GM12801 (cell line): ENCODE results near the gene LYZL2.

ENCODE experiments used
- CTCF ChIP-seq: IDR thresholded peaks from one replicate; pipeline ENCODE4 v1.5.1; 2011; ENCODE audit warnings: control low read depth; ENCODE audit not compliant: insufficient read length; ENCODE audit errors: extremely low read depth

The LYZL2 gene

DNA sequence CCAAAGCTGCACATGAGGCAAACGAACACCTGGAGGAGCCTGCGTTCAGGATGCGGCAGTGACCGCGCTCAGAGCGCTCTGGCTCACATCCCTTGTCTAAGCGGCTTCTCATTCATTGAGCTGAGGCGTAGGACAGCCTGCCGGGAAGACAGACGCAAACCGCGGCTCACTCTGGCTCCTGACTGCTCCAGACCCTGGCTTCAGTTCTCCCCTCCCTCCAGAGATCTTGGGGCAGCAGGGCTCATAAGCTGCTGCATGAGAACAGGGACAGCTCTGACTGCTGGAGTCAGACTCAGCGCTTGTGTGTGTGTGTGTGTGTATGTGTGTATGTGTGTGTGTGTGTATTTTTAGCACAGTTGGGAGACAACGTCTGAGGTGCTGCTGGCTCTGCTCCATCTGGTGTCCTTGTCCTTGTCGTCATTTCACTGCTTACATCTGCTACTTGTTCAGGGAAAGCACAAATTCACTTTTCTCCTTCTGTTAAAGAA, 15.8 kb upstream of the LYZL2 start:
- TF ChIP-seq CTCF: no peak

DNA sequence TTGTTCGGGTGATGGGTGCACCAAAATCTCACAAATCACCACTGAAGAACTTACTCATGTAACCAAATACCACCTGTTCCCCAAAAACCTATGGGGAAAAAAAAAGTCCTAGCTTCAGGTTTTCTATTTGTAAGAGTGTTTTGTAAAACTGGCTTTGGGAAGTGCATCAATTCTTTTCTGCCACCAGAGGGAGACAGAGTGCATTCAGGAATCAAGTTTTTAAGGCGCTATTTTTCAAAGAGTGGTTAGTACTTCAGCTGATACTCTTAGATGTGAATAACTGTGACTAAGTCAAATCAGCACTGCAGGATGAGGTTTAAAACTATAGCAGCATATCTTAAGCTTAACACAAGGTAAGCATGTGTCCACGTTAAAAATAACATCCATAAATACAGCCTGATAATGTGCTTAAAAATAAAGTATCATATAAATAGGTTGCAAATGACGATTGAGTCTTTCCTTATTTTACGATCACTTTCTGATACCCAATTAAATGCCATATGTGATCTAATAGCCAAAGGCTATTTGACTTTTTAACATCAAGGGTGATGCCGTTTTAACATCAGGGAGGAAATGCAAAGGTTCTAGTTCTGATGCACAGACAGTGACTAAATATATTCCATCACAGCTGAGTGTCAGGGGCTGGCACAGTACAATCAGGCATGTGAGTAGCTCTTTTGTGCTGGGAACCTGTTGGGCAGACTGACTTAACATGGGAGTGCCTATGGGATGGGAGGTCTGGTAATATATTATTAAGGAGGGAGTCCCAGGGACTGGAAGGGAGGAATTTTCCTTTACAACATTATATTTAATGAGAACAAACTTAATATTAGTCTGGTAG, 10.6 kb upstream of the LYZL2 start:
- no peak for TF ChIP-seq CTCF

DNA sequence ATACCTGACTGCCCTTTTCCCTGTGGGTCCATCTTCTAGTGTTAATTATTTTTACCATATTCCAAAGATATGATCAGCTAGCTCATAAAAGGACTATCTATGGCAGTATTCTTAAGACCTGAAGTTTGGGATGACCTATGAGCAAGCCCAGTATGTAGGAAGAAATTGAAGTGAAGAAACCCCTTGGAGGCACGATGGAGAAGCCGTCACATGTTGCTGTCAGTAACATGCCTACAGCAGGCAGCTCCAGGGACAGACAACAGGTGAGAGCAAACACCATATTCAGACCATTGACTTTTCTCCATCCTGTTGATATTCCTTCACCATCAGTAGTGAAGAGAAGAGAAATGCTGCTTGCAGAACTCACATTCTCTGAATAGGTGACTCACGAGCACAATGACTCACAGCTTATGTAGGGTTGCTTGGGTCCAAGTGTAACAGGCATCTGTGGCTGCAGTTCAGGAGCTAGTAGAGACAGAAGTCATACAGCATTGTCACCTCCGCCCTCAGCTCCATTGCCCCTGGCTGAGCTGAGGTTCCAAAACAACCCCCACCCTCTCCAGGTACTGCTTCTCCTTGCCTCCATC, 8.4 kb upstream of the LYZL2 start:
- no peak for TF ChIP-seq CTCF

- TF ChIP-seq CTCF: no peak
Observed at GRCh38 chr10:30631188-30631587, 1.6 kb upstream of the LYZL2 start.

GRCh38 chr10:30630571-30630970, 1.0 kb upstream of the LYZL2 start:
- TF ChIP-seq CTCF: no peak

DNA sequence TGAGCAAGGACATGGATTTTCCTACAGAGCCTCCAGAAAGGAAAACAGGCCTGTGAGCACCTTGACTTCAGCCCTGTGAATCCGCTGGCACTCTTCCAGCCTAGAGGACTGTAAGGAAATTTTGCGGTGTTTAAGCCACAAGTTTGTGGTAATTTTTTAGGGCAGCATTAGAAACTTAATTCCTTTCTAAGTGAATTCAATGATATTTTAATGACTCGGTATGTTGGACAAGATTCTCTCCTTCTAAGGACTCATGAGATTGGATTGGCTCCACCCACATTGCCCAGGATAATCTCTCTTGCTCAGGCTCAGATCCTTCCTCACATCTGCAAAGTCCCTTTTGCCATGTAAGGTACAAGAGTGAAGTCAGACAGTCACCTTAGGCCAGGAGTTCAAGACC, 4.5 kb downstream of the LYZL2 start:
- no peak for TF ChIP-seq CTCF

DNA sequence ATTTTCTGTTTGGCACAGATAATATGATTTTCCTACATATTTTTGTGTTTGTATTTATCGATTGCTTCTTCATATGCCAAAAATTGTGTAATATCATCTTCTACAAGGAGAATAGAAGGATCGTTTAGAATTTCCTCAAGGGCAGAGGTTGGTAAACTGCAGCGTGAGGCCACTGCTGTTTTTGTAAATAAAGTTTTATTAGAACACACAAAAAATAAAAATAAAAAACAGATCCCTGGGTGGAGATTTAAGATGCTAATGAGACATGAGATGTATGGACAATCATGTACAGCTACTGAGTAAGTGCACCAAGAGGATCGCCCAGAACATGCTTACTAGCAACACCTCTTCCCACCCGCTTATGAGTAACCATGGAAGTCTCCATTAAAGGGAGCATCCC, 9.6 kb downstream of the LYZL2 start:
- TF ChIP-seq CTCF: no peak
